Measurements from ENCODE around the gene CER1. TPM values are rescaled to one million over a fixed set of nuclear protein-coding genes. Genes with fewer than 3 reads are reported as not detected.

The CER1 gene
- total RNA-seq, 1 donor, result not detected

GRCh38 chr9:14723301-14723700 lies 768 bp upstream of the CER1 start:
- DNase-seq (ENCODE audit: insufficient read length, low spot score, missing footprints), result no peak
- no peaks in the 10 kb centered on the region for H3K36me3 ChIP-seq (ENCODE audit: insufficient read depth, low read length)

GRCh38 chr9:14719231-14719923 lies 3.2 kb downstream of the CER1 start:
- Histone ChIP-seq H3K4me3 (ENCODE audit: insufficient read depth, low read length) (no peak overlapping the region), H3K79me2 (ENCODE audit: insufficient read depth, low read length) (no peaks in the 10 kb centered on the region), H4K20me1 (ENCODE audit: insufficient read depth, low read length) (no peaks in the 10 kb centered on the region), H3K4me1 (ENCODE audit: insufficient read depth, low read length) (no peaks in the 10 kb centered on the region), H3K36me3 (ENCODE audit: insufficient read depth, low read length) (no peaks in the 10 kb centered on the region), H3K27ac (ENCODE audit: low read depth, low read length) (no peak overlapping the region), H2AFZ (ENCODE audit: low read length) (no peak overlapping the region), H3K9me3 (ENCODE audit: low read depth, low read length) (no peaks in the 10 kb centered on the region), H3K4me2 (ENCODE audit: insufficient read depth, low read length) (no peak overlapping the region), H3K27me3 (ENCODE audit: insufficient read depth, low read length) (peaks cover 6% of the 10 kb centered on the region)
- no peak for DNase-seq (ENCODE audit: insufficient read length, low spot score, missing footprints)
- TF ChIP-seq CTCF (IDR thresholded peaks at IDR 0.05; ENCODE audit: extremely low read depth, low read depth, low read length), result no peak

More at GRCh38 chr9:14723301-14723700, 768 bp upstream of the CER1 start:
- Histone ChIP-seq H3K9me3 (ENCODE audit: low read depth, low read length) (no peaks in the 10 kb centered on the region), H3K4me2 (ENCODE audit: insufficient read depth, low read length) (no peak overlapping the region), H3K4me3 (ENCODE audit: insufficient read depth, low read length) (no peak overlapping the region), H3K27me3 (ENCODE audit: insufficient read depth, low read length) (peaks cover 6% of the 10 kb centered on the region), H2AFZ (ENCODE audit: low read length) (no peak overlapping the region), H4K20me1 (ENCODE audit: insufficient read depth, low read length) (no peaks in the 10 kb centered on the region), H3K4me1 (ENCODE audit: insufficient read depth, low read length) (no peaks in the 10 kb centered on the region), H3K79me2 (ENCODE audit: insufficient read depth, low read length) (no peaks in the 10 kb centered on the region), H3K27ac (ENCODE audit: low read depth, low read length) (no peak overlapping the region)
- no peak for TF ChIP-seq CTCF (IDR thresholded peaks at IDR 0.05; ENCODE audit: extremely low read depth, low read depth, low read length)

- TF ChIP-seq CTCF (IDR thresholded peaks at IDR 0.05; ENCODE audit: extremely low read depth, low read depth, low read length), result no peak
- H3K27me3 ChIP-seq (ENCODE audit: insufficient read depth, low read length), result peaks cover 6% of the 10 kb centered on the region
- no peak overlapping the region for H3K4me2 ChIP-seq (ENCODE audit: insufficient read depth, low read length)
- no peak for DNase-seq (ENCODE audit: insufficient read length, low spot score, missing footprints)
- H3K27ac ChIP-seq (ENCODE audit: low read depth, low read length), result no peak overlapping the region
- H3K4me3 ChIP-seq (ENCODE audit: insufficient read depth, low read length), result no peak overlapping the region
- no peaks in the 10 kb centered on the region for H3K4me1 ChIP-seq (ENCODE audit: insufficient read depth, low read length)
- no peaks in the 10 kb centered on the region for H3K36me3 ChIP-seq (ENCODE audit: insufficient read depth, low read length)
- no peaks in the 10 kb centered on the region for H3K79me2 ChIP-seq (ENCODE audit: insufficient read depth, low read length)
- H4K20me1 ChIP-seq (ENCODE audit: insufficient read depth, low read length), result no peaks in the 10 kb centered on the region
- H3K9me3 ChIP-seq (ENCODE audit: low read depth, low read length), result no peaks in the 10 kb centered on the region
- no peak overlapping the region for H2AFZ ChIP-seq (ENCODE audit: low read length)
These were observed 7.4 kb downstream of the CER1 start for GRCh38 chr9:14715102-14715501.

DNA sequence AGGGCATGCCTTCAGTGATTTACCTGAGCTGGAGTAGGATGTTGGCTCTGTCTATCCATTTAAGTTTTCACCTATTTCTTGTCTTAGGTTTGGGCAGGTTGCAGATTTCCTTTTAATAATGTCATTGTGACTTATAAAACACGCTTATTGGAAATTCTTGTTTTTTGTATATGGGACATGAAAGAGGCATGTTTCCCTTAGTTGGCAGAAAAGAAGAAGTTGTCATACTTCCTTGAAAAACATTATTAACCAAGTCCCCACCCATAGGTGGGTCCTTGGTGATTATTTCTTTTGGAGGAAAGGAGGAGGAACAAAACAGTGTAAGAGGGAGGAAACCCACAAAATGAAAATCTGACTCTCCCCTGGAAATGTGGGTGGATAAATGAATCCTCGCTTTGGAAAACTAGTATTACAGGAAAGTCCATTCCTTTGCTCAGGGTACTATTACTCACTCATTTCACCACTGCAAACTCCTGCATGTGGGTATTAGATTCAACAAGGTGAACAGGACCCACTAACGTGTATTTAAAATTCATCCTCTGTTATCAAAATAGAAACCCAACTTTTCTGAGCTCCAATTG lies 9.3 kb downstream of the CER1 start:
- no peak overlapping the region for H3K27ac ChIP-seq (ENCODE audit: low read depth, low read length)
- H3K36me3 ChIP-seq (ENCODE audit: insufficient read depth, low read length), result no peaks in the 10 kb centered on the region
- no peak overlapping the region for H3K4me3 ChIP-seq (ENCODE audit: insufficient read depth, low read length)
- H3K4me2 ChIP-seq (ENCODE audit: insufficient read depth, low read length), result no peak overlapping the region
- H3K79me2 ChIP-seq (ENCODE audit: insufficient read depth, low read length), result no peaks in the 10 kb centered on the region
- H4K20me1 ChIP-seq (ENCODE audit: insufficient read depth, low read length), result no peaks in the 10 kb centered on the region
- H3K4me1 ChIP-seq (ENCODE audit: insufficient read depth, low read length), result no peaks in the 10 kb centered on the region
- no peak for DNase-seq (ENCODE audit: insufficient read length, low spot score, missing footprints)
- H3K9me3 ChIP-seq (ENCODE audit: low read depth, low read length), result no peaks in the 10 kb centered on the region
- H2AFZ ChIP-seq (ENCODE audit: low read length), result no peak overlapping the region
- no peaks in the 10 kb centered on the region for H3K27me3 ChIP-seq (ENCODE audit: insufficient read depth, low read length)
- TF ChIP-seq CTCF (IDR thresholded peaks at IDR 0.05; ENCODE audit: extremely low read depth, low read depth, low read length), result no peak

Measured in osteoblast (primary cell).